SK-N-SH (cell line): ENCODE measurements around the gene ALDH16A1. TPM values are rescaled to one million over a fixed set of nuclear protein-coding genes. Genes with fewer than 3 reads are reported as not detected.

ENCODE experiments used
- CTCF ChIA-PET: fragments of 300-600, 350-600 bp; formaldehyde crosslinking; extraction: SDS; loops from one replicate; lab custom pipeline; 2021; lab: Yijun Ruan, JAX
- POLR2A ChIA-PET: fragments of 350-600 bp; sonication (Branson Sonifier 250); formaldehyde crosslinking; extraction: SDS; loops from one replicate; lab custom pipeline; 2020; ENCODE audit warnings: antibody characterized with exemption, inconsistent platforms; lab: Yijun Ruan, JAX
- DNase-seq: peaks from one replicate; pipeline ENCODE4 v3.0.0; 2012
- H2AFZ ChIP-seq: fragments of 200-600 bp; sonication (generic); 2 replicates; pipeline ENCODE4 v1.8.1; 2016; ENCODE audit warnings: antibody characterized with exemption, mild to moderate bottlenecking, low read depth
- H3F3A ChIP-seq: fragments of 200-600 bp; sonication (generic); replicated peaks from 2 replicates; pipeline ENCODE3; 2016; ENCODE audit warnings: antibody characterized with exemption, mild to moderate bottlenecking; ENCODE audit not compliant: insufficient read depth
- H3K27ac ChIP-seq, 2 experiments: fragments of 200-500 bp in 1 of 2; fragments of 200-600 bp in 1 of 2; sonication (Bioruptor generic) in 1 of 2; sonication (generic), shearing (Covaris generic) in 1 of 2; 2 replicates each; pipeline versions ENCODE4 v1.5.1 to v1.6.1; 2014 to 2016; ENCODE audit warnings: low read depth in 2 of 2, inconsistent platforms in 1 of 2, low read length in 1 of 2, mild to moderate bottlenecking in 1 of 2, mixed read lengths in 1 of 2
- H3K27me3 ChIP-seq: fragments of 200-600 bp; sonication (generic), shearing (Covaris generic); 2 replicates; pipeline ENCODE4 v1.6.1; 2016; ENCODE audit warnings: mixed run types; ENCODE audit not compliant: insufficient read depth
- H3K36me3 ChIP-seq, 2 experiments: fragments of 200-500 bp in 1 of 2; fragments of 200-600 bp in 1 of 2; sonication (Bioruptor generic) in 1 of 2; sonication (generic) in 1 of 2; replicated peaks in 1 of 2; 2 replicates each; pipeline versions ENCODE3 to v1.5.1; 2014 to 2016; ENCODE audit warnings: low read length in 1 of 2, mild to moderate bottlenecking in 1 of 2; ENCODE audit not compliant: insufficient read depth in 2 of 2, control insufficient read depth in 1 of 2
- H3K4me1 ChIP-seq, 2 experiments: fragments of 200-500 bp in 1 of 2; fragments of 200-600 bp in 1 of 2; sonication (Bioruptor generic) in 1 of 2; sonication (generic), shearing (Covaris generic) in 1 of 2; 2 replicates each; pipeline versions ENCODE4 v1.5.1 to v1.6.1; 2014 to 2016; ENCODE audit warnings: low read depth in 1 of 2, low read length in 1 of 2, mixed run types in 1 of 2; ENCODE audit not compliant: insufficient read depth in 2 of 2, control insufficient read depth in 1 of 2
- H3K4me2 ChIP-seq: fragments of 200-600 bp; sonication (generic), shearing (Covaris generic); 2 replicates; pipeline ENCODE4 v1.6.1; 2017; ENCODE audit warnings: mixed run types
- H3K4me3 ChIP-seq, 2 experiments: fragments of 200-500 bp in 1 of 2; fragments of 200-600 bp in 1 of 2; sonication (Bioruptor generic) in 1 of 2; sonication (generic), shearing (Covaris generic) in 1 of 2; 2 replicates each; pipeline versions ENCODE4 v1.5.1 to v1.8.1; 2014 to 2016; ENCODE audit warnings: low read depth in 2 of 2, inconsistent platforms in 1 of 2, low read length in 1 of 2, mild to moderate bottlenecking in 1 of 2, mixed read lengths in 1 of 2, moderate library complexity in 1 of 2
- H3K79me2 ChIP-seq: fragments of 200-600 bp; sonication (generic); 2 replicates; pipeline ENCODE4 v1.8.1; 2017; ENCODE audit warnings: mild to moderate bottlenecking; ENCODE audit not compliant: insufficient read depth
- H3K9ac ChIP-seq: fragments of 200-600 bp; sonication (generic); 2 replicates; pipeline ENCODE4 v1.6.1; 2017; ENCODE audit warnings: mixed run types
- H3K9me2 ChIP-seq: fragments of 200-600 bp; sonication (generic); 2 replicates; pipeline ENCODE4 v1.6.1; 2017; ENCODE audit warnings: mixed run types
- H3K9me3 ChIP-seq: fragments of 200-600 bp; sonication (generic); 2 replicates; pipeline ENCODE4 v1.6.1; 2017; ENCODE audit warnings: mixed run types, mild to moderate bottlenecking, moderate library complexity
- H4K20me1 ChIP-seq: fragments of 200-600 bp; sonication (generic); 2 replicates; pipeline ENCODE4 v1.6.1; 2017; ENCODE audit warnings: mild to moderate bottlenecking, mixed run types; ENCODE audit not compliant: insufficient read depth
- CHD2 ChIP-seq: fragments of 150-350 bp; IDR thresholded peaks from 2 replicates; pipeline ENCODE4 v1.6.1; 2018; ENCODE audit warnings: low read length; ENCODE audit not compliant: partially characterized antibody
- ELF1 ChIP-seq: IDR thresholded peaks from 2 replicates; pipeline ENCODE4 v1.4.0; 2012
- EP300 ChIP-seq, 2 experiments: IDR thresholded peaks; 2 replicates each; pipeline versions ENCODE4 v1.4.0 to v1.6.1; 2012; ENCODE audit warnings: borderline replicate concordance in 1 of 2, low read depth in 1 of 2, low read length in 1 of 2
- EZH2phosphoT487 ChIP-seq: fragments of 200-600 bp; sonication (generic); IDR thresholded peaks from 2 replicates; pipeline ENCODE4 v1.6.1; 2017; ENCODE audit warnings: low read depth, mixed run types, mild to moderate bottlenecking, antibody characterized with exemption, moderate library complexity, borderline replicate concordance
- FOSL2 ChIP-seq: IDR thresholded peaks from 2 replicates; pipeline ENCODE4 v1.4.0; 2012; ENCODE audit warnings: low read depth, mild to moderate bottlenecking, moderate library complexity, borderline replicate concordance
- FOXM1 ChIP-seq: IDR thresholded peaks from 2 replicates; pipeline ENCODE4 v1.4.0; 2012; ENCODE audit warnings: low read depth, mild to moderate bottlenecking
- GABPA ChIP-seq: IDR thresholded peaks from 2 replicates; pipeline ENCODE4 v1.4.0; 2012; ENCODE audit warnings: low read depth, mild to moderate bottlenecking
- GATA2 ChIP-seq: sonication (generic); formaldehyde crosslinking; IDR thresholded peaks from 2 replicates; pipeline ENCODE4 v1.5.0; 2020; ENCODE audit warnings: mild to moderate bottlenecking, missing genetic modification reagents
- RAD21 ChIP-seq: IDR thresholded peaks from 2 replicates; pipeline ENCODE4 v1.6.1; 2012; ENCODE audit warnings: mild to moderate bottlenecking, low read length
- RFX5 ChIP-seq: IDR thresholded peaks from 2 replicates; pipeline ENCODE4 v1.6.1; 2012; ENCODE audit warnings: mild to moderate bottlenecking, improper control_type of control experiment, low read length
- SIN3A ChIP-seq: IDR thresholded peaks from 2 replicates; pipeline ENCODE4 v1.6.1; 2012; ENCODE audit warnings: low read depth, mild to moderate bottlenecking, low read length, moderate library complexity, borderline replicate concordance
- SMC3 ChIP-seq: IDR thresholded peaks from 2 replicates; pipeline ENCODE4 v1.6.1; 2012; ENCODE audit warnings: low read depth, low read length, improper control_type of control experiment
- TAF1 ChIP-seq: IDR thresholded peaks from 2 replicates; pipeline ENCODE4 v1.6.1; 2012; ENCODE audit warnings: low read depth, mild to moderate bottlenecking, low read length, moderate library complexity, borderline replicate concordance
- TCF12 ChIP-seq: IDR thresholded peaks from 2 replicates; pipeline ENCODE4 v1.4.0; 2012
- whole genome bisulfite sequencing: methylation state at CpG from one replicate; pipeline ENCODE4 v1.1.6; 2017; ENCODE audit warnings: low lambda C conversion rate; 5-methylcytosine and 5-hydroxymethylcytosine counted together
- polyA plus RNA-seq, 3 experiments: library from polyadenylated mRNA; depleted of rRNA; stranded (reverse); fragments of >200 nt; gene quantifications; 2 replicates each; pipeline ENCODE4 v1.2.3, GENCODE V29; 2012
- TF ChIP-seq, protein P1 (sequence below): fragments of 200-600 bp; sonication (generic); IDR thresholded peaks from 2 replicates; pipeline ENCODE4 v1.6.1; 2017; ENCODE audit warnings: antibody characterized with exemption, mild to moderate bottlenecking, moderate library complexity
- TF ChIP-seq, protein P2 (sequence below): IDR thresholded peaks from 2 replicates; pipeline ENCODE4 v1.4.0; 2012; ENCODE audit warnings: low read depth, borderline replicate concordance
- TF ChIP-seq, protein P3 (sequence below): IDR thresholded peaks from 2 replicates; pipeline ENCODE4; 2012
- TF ChIP-seq, protein P4 (sequence below): IDR thresholded peaks from 2 replicates; pipeline ENCODE4 v1.4.0; 2012; ENCODE audit warnings: low read depth
- TF ChIP-seq, protein P5 (sequence below): IDR thresholded peaks from 2 replicates; pipeline ENCODE4 v1.6.1; 2012; ENCODE audit warnings: mild to moderate bottlenecking, low read depth, low read length, moderate library complexity
- TF ChIP-seq, protein P6 (sequence below): IDR thresholded peaks from 2 replicates; pipeline ENCODE4 v1.4.0; 2012; ENCODE audit warnings: low read depth, borderline replicate concordance

Gene ALDH16A1
- polyA plus RNA-seq, 1 of the 3 experiments (the other 2 are of a cell fraction), result 15.7 TPM

DNA sequence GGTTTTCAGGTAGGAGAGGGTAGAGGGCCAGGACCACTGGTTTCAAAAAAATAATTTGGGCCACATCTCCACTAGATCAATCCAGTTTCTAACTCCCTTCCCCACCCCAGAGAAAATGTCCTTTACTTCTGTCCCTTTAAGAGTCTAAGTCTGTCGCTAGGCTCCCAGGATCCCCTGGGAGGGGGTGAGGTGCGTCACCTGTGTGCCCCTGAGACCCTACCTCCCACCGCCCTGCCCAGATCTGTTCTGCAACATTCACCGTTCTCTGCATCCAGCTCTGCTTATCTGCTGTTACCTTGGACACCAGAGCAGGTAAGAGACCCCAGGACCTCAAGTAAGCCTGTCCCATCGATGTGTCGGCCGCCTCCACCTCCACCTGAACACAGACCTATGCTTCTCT is 27.8 kb upstream of the ALDH16A1 start, which contains the start of gene GFY:
Gene GFY (plus strand): TSS at position 211 of the 400 bp plus-strand sequence. CDS start 1,043 bp downstream, outside the sequence.
- Histone ChIP-seq H2AFZ (no peak within 1 kb of the TSS), H3K9ac (no peak within 1 kb of the TSS), H3K27me3 (peaks cover 99% of the 10 kb centered on the region), H3K27ac (no peak within 1 kb of the TSS), H3K4me2 (no peak within 1 kb of the TSS), H3K79me2 (no peaks in the 10 kb centered on the region), H3F3A (peaks cover 17% of the 10 kb centered on the region), H3K4me3 (no peak within 1 kb of the TSS), H3K4me1 (peaks cover 0 to 8% of the 10 kb centered on the region in 2 experiments; a peak in 2 of 4 replicates), H3K9me2 (no peaks in the 10 kb centered on the region), H3K36me3 (no peaks in the 10 kb centered on the region), H4K20me1 (no peaks in the 10 kb centered on the region), H3K9me3 (no peaks in the 10 kb centered on the region)
- ChIA-PET POLR2A (no interaction called here), CTCF (interaction anchor here (0.7 to 6.2 kb wide), 2 partner anchors 34 to 327 kb away, joined by 3 to 51 read pairs; no protein-coding TSS in a partner anchor)
- no peak for TF ChIP-seq TCF12
- TF ChIP-seq EP300 (IDR thresholded peaks at IDR 0.05; ENCODE audit: borderline replicate concordance in 1 of 2, low read depth in 1 of 2, low read length in 1 of 2), result no peak
- no peak for TF ChIP-seq RFX5
- TF ChIP-seq, protein P1, sequence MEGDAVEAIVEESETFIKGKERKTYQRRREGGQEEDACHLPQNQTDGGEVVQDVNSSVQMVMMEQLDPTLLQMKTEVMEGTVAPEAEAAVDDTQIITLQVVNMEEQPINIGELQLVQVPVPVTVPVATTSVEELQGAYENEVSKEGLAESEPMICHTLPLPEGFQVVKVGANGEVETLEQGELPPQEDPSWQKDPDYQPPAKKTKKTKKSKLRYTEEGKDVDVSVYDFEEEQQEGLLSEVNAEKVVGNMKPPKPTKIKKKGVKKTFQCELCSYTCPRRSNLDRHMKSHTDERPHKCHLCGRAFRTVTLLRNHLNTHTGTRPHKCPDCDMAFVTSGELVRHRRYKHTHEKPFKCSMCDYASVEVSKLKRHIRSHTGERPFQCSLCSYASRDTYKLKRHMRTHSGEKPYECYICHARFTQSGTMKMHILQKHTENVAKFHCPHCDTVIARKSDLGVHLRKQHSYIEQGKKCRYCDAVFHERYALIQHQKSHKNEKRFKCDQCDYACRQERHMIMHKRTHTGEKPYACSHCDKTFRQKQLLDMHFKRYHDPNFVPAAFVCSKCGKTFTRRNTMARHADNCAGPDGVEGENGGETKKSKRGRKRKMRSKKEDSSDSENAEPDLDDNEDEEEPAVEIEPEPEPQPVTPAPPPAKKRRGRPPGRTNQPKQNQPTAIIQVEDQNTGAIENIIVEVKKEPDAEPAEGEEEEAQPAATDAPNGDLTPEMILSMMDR, result no peak
- no peak for TF ChIP-seq FOXM1
- no peak for TF ChIP-seq GATA2 (CRISPR knock-in tag)
- TF ChIP-seq SIN3A, result no peak
- TF ChIP-seq EZH2phosphoT487, result no peak
- no peak for TF ChIP-seq ELF1
- TF ChIP-seq, protein P2, sequence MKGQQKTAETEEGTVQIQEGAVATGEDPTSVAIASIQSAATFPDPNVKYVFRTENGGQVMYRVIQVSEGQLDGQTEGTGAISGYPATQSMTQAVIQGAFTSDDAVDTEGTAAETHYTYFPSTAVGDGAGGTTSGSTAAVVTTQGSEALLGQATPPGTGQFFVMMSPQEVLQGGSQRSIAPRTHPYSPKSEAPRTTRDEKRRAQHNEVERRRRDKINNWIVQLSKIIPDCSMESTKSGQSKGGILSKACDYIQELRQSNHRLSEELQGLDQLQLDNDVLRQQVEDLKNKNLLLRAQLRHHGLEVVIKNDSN, result no peak
- TF ChIP-seq, protein P3, sequence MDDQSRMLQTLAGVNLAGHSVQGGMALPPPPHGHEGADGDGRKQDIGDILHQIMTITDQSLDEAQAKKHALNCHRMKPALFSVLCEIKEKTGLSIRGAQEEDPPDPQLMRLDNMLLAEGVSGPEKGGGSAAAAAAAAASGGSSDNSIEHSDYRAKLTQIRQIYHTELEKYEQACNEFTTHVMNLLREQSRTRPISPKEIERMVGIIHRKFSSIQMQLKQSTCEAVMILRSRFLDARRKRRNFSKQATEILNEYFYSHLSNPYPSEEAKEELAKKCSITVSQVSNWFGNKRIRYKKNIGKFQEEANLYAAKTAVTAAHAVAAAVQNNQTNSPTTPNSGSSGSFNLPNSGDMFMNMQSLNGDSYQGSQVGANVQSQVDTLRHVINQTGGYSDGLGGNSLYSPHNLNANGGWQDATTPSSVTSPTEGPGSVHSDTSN, result no peak
- no peak for TF ChIP-seq TAF1
- TF ChIP-seq, protein P4, sequence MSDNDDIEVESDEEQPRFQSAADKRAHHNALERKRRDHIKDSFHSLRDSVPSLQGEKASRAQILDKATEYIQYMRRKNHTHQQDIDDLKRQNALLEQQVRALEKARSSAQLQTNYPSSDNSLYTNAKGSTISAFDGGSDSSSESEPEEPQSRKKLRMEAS, result no peak
- no peak for TF ChIP-seq CHD2
- TF ChIP-seq RAD21, result no peak
- TF ChIP-seq, protein P5, sequence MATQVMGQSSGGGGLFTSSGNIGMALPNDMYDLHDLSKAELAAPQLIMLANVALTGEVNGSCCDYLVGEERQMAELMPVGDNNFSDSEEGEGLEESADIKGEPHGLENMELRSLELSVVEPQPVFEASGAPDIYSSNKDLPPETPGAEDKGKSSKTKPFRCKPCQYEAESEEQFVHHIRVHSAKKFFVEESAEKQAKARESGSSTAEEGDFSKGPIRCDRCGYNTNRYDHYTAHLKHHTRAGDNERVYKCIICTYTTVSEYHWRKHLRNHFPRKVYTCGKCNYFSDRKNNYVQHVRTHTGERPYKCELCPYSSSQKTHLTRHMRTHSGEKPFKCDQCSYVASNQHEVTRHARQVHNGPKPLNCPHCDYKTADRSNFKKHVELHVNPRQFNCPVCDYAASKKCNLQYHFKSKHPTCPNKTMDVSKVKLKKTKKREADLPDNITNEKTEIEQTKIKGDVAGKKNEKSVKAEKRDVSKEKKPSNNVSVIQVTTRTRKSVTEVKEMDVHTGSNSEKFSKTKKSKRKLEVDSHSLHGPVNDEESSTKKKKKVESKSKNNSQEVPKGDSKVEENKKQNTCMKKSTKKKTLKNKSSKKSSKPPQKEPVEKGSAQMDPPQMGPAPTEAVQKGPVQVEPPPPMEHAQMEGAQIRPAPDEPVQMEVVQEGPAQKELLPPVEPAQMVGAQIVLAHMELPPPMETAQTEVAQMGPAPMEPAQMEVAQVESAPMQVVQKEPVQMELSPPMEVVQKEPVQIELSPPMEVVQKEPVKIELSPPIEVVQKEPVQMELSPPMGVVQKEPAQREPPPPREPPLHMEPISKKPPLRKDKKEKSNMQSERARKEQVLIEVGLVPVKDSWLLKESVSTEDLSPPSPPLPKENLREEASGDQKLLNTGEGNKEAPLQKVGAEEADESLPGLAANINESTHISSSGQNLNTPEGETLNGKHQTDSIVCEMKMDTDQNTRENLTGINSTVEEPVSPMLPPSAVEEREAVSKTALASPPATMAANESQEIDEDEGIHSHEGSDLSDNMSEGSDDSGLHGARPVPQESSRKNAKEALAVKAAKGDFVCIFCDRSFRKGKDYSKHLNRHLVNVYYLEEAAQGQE, result no peak
- TF ChIP-seq SMC3, result no peak
- no peak for TF ChIP-seq FOSL2
- TF ChIP-seq GABPA, result no peak
- TF ChIP-seq, protein P6, sequence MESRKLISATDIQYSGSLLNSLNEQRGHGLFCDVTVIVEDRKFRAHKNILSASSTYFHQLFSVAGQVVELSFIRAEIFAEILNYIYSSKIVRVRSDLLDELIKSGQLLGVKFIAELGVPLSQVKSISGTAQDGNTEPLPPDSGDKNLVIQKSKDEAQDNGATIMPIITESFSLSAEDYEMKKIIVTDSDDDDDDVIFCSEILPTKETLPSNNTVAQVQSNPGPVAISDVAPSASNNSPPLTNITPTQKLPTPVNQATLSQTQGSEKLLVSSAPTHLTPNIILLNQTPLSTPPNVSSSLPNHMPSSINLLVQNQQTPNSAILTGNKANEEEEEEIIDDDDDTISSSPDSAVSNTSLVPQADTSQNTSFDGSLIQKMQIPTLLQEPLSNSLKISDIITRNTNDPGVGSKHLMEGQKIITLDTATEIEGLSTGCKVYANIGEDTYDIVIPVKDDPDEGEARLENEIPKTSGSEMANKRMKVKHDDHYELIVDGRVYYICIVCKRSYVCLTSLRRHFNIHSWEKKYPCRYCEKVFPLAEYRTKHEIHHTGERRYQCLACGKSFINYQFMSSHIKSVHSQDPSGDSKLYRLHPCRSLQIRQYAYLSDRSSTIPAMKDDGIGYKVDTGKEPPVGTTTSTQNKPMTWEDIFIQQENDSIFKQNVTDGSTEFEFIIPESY, result no peak
- 11% methylated on average over 7 of the region's 7 CpGs for WGBS
- DNase-seq, result no peak
